ENCODE data around the gene C1QTNF6.

DNA sequence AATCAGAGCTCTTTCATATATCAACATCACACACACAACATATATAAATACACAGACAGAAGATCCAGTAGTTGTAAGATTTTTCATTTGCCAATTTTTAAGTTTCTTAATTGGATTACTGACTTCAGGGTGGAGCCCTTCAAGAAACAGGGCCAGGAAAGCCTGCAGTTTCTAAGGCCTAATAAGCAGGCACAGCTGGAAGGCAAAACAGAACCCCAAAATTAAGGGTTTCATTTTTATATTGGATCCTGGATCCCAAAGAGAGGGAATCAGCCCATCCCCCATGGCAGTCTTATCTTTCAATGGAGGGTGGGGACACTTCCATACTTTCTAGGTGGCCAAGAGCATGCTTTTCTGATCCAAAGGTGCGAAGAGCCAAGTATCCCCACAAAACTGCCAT is 4.7 kb upstream of the C1QTNF6 start:
- no peak for TF ChIP-seq EZH2phosphoT487 (IDR thresholded peaks at IDR 0.05; ENCODE audit: borderline replicate concordance, low read depth)
- TF ChIP-seq CTCF (IDR thresholded peaks at IDR 0.05) = no peak
- TF ChIP-seq RFX5 (IDR thresholded peaks at IDR 0.05; ENCODE audit: low read length) = no peak
- TF ChIP-seq EP300 (IDR thresholded peaks at IDR 0.05; ENCODE audit: borderline replicate concordance in 1 of 2, low read depth in 1 of 2, low read length in 1 of 2) = no peak
- TF ChIP-seq, protein P1, sequence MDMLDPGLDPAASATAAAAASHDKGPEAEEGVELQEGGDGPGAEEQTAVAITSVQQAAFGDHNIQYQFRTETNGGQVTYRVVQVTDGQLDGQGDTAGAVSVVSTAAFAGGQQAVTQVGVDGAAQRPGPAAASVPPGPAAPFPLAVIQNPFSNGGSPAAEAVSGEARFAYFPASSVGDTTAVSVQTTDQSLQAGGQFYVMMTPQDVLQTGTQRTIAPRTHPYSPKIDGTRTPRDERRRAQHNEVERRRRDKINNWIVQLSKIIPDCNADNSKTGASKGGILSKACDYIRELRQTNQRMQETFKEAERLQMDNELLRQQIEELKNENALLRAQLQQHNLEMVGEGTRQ (IDR thresholded peaks at IDR 0.05; ENCODE audit: borderline replicate concordance, low read depth, low read length) = no peak
- TF ChIP-seq GABPA (IDR thresholded peaks at IDR 0.05; ENCODE audit: low read depth) = no peak
- TF ChIP-seq FOXM1 (IDR thresholded peaks at IDR 0.05; ENCODE audit: low read depth) = no peak
- no peak for TF ChIP-seq POLR2AphosphoS5 (IDR thresholded peaks at IDR 0.05; ENCODE audit: low read depth, low read length)
- TF ChIP-seq, protein P2, sequence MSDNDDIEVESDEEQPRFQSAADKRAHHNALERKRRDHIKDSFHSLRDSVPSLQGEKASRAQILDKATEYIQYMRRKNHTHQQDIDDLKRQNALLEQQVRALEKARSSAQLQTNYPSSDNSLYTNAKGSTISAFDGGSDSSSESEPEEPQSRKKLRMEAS (IDR thresholded peaks at IDR 0.05; ENCODE audit: low read depth) = no peak
- TF ChIP-seq, protein P3, sequence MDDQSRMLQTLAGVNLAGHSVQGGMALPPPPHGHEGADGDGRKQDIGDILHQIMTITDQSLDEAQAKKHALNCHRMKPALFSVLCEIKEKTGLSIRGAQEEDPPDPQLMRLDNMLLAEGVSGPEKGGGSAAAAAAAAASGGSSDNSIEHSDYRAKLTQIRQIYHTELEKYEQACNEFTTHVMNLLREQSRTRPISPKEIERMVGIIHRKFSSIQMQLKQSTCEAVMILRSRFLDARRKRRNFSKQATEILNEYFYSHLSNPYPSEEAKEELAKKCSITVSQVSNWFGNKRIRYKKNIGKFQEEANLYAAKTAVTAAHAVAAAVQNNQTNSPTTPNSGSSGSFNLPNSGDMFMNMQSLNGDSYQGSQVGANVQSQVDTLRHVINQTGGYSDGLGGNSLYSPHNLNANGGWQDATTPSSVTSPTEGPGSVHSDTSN (IDR thresholded peaks at IDR 0.05) = no peak
- TF ChIP-seq REST (IDR thresholded peaks at IDR 0.05; ENCODE audit: low read depth, low read length) = no peak
- no peak for TF ChIP-seq YY1 (IDR thresholded peaks at IDR 0.05; ENCODE audit: low read depth)
